ENCODE measurements around the gene TBC1D23.

TBC1D23 gene

DNA sequence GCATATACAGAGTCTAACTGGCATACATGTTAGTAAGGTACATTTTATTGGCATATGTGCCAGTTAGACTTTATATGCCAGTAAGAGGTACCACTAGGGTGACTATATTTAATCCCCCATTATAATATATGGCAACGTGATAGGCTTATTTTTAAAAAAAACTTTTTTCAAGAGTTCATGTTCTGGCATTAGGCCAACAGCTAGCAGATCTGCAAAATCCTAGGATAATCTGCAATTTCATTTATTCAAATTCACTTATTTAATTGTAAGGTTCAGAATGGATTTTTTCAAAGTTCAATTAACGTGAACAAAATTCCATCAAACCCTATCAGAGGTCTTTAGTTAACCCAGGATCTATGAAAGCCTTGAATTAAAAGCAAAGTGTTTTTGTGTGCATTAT lies 105.6 kb downstream of the TBC1D23 start:
- peaks cover 5% of the 10 kb centered on the region; the same call in 1 of the 2 replicates for H3K9me3 ChIP-seq (ENCODE audit: insufficient read depth, low read depth, low read length)
- H3F3A ChIP-seq (ENCODE audit: low read depth) = no peaks in the 10 kb centered on the region
- no peaks in the 10 kb centered on the region for H3K79me2 ChIP-seq (ENCODE audit: insufficient read depth, low read length)
- TF ChIP-seq, protein P1, sequence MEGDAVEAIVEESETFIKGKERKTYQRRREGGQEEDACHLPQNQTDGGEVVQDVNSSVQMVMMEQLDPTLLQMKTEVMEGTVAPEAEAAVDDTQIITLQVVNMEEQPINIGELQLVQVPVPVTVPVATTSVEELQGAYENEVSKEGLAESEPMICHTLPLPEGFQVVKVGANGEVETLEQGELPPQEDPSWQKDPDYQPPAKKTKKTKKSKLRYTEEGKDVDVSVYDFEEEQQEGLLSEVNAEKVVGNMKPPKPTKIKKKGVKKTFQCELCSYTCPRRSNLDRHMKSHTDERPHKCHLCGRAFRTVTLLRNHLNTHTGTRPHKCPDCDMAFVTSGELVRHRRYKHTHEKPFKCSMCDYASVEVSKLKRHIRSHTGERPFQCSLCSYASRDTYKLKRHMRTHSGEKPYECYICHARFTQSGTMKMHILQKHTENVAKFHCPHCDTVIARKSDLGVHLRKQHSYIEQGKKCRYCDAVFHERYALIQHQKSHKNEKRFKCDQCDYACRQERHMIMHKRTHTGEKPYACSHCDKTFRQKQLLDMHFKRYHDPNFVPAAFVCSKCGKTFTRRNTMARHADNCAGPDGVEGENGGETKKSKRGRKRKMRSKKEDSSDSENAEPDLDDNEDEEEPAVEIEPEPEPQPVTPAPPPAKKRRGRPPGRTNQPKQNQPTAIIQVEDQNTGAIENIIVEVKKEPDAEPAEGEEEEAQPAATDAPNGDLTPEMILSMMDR (conservative IDR thresholded peaks at IDR 0.05; ENCODE audit: low read length) = no peak
- no peak for TF ChIP-seq EZH2phosphoT487 (IDR thresholded peaks at IDR 0.05; ENCODE audit: borderline replicate concordance)
- no peak overlapping the region for H3K9ac ChIP-seq (ENCODE audit: low read depth, low read length, poor library complexity, severe bottlenecking)
- no peaks in the 10 kb centered on the region for H3K9me2 ChIP-seq (replicated peaks; ENCODE audit: low read depth, low read length)
- H3K4me1 ChIP-seq (ENCODE audit: insufficient read depth, low read length, poor library complexity, severe bottlenecking) = no peaks in the 10 kb centered on the region
- H3K4me3 ChIP-seq (ENCODE audit: low read length, poor library complexity, severe bottlenecking) = no peak overlapping the region
- peaks cover 81% of the 10 kb centered on the region for H3K36me3 ChIP-seq (ENCODE audit: insufficient read depth, low read length)
- no peaks in the 10 kb centered on the region for H3K27me3 ChIP-seq (ENCODE audit: insufficient read depth, low read length, poor library complexity, severe bottlenecking)
- H4K20me1 ChIP-seq (ENCODE audit: insufficient read depth, low read length, poor library complexity, severe bottlenecking) = no peaks in the 10 kb centered on the region
- H3K4me2 ChIP-seq (ENCODE audit: low read depth, low read length, poor library complexity, severe bottlenecking) = no peak overlapping the region
- H2AFZ ChIP-seq (ENCODE audit: low read length) = no peak overlapping the region

DNA sequence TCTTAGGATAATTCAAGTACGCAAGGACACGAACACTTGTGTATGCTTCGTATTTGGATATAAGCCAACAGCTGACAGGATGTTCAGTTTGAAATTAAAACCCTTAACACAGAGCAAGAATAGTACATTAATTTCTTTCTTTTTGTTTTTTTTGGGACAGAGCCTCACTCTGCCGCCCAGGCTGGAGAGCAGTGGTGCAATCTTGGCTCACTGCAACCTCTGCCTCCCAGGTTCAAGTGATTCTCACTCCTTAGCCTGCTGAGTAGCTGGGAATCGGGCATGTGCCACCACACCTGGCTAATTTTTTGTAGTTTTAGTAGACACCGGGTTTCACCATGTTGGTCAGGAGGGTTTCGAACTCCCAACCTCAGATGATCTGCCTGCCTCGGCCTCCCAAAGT lies 107.6 kb downstream of the TBC1D23 start:
- no peaks in the 10 kb centered on the region for H4K20me1 ChIP-seq (ENCODE audit: insufficient read depth, low read length, poor library complexity, severe bottlenecking)
- H3K9me2 ChIP-seq (replicated peaks; ENCODE audit: low read depth, low read length) = no peaks in the 10 kb centered on the region
- H3K9ac ChIP-seq (ENCODE audit: low read depth, low read length, poor library complexity, severe bottlenecking) = no peak overlapping the region
- H3K4me2 ChIP-seq (ENCODE audit: low read depth, low read length, poor library complexity, severe bottlenecking) = no peak overlapping the region
- no peaks in the 10 kb centered on the region for H3K79me2 ChIP-seq (ENCODE audit: insufficient read depth, low read length)
- H3K9me3 ChIP-seq (ENCODE audit: insufficient read depth, low read depth, low read length) = no peaks in the 10 kb centered on the region
- no peak for TF ChIP-seq EZH2phosphoT487 (IDR thresholded peaks at IDR 0.05; ENCODE audit: borderline replicate concordance)
- TF ChIP-seq, protein P1 (conservative IDR thresholded peaks at IDR 0.05; ENCODE audit: low read length) = no peak
- no peaks in the 10 kb centered on the region for H3K4me1 ChIP-seq (ENCODE audit: insufficient read depth, low read length, poor library complexity, severe bottlenecking)
- no peaks in the 10 kb centered on the region for H3F3A ChIP-seq (ENCODE audit: low read depth)
- H3K4me3 ChIP-seq (ENCODE audit: low read length, poor library complexity, severe bottlenecking) = no peak overlapping the region
- H3K36me3 ChIP-seq (ENCODE audit: insufficient read depth, low read length) = peaks cover 86% of the 10 kb centered on the region
- H3K27me3 ChIP-seq (ENCODE audit: insufficient read depth, low read length, poor library complexity, severe bottlenecking) = no peaks in the 10 kb centered on the region
- H2AFZ ChIP-seq (ENCODE audit: low read length) = no peak overlapping the region

- H3K79me2 ChIP-seq (ENCODE audit: insufficient read depth, low read length) = no peaks in the 10 kb centered on the region
- no peaks in the 10 kb centered on the region for H3F3A ChIP-seq (ENCODE audit: low read depth)
- H3K9me3 ChIP-seq (ENCODE audit: insufficient read depth, low read depth, low read length) = no peaks in the 10 kb centered on the region
- peaks cover 84% of the 10 kb centered on the region for H3K36me3 ChIP-seq (ENCODE audit: insufficient read depth, low read length)
- H3K27me3 ChIP-seq (ENCODE audit: insufficient read depth, low read length, poor library complexity, severe bottlenecking) = no peaks in the 10 kb centered on the region
- H3K9me2 ChIP-seq (replicated peaks; ENCODE audit: low read depth, low read length) = no peaks in the 10 kb centered on the region
- H3K4me2 ChIP-seq (ENCODE audit: low read depth, low read length, poor library complexity, severe bottlenecking) = no peak overlapping the region
- no peak overlapping the region for H3K4me3 ChIP-seq (ENCODE audit: low read length, poor library complexity, severe bottlenecking)
- no peak overlapping the region for H2AFZ ChIP-seq (ENCODE audit: low read length)
- no peaks in the 10 kb centered on the region for H4K20me1 ChIP-seq (ENCODE audit: insufficient read depth, low read length, poor library complexity, severe bottlenecking)
- no peaks in the 10 kb centered on the region for H3K4me1 ChIP-seq (ENCODE audit: insufficient read depth, low read length, poor library complexity, severe bottlenecking)
- no peak overlapping the region for H3K9ac ChIP-seq (ENCODE audit: low read depth, low read length, poor library complexity, severe bottlenecking)
- TF ChIP-seq, protein P1 (conservative IDR thresholded peaks at IDR 0.05; ENCODE audit: low read length) = no peak
- TF ChIP-seq EZH2phosphoT487 (IDR thresholded peaks at IDR 0.05; ENCODE audit: borderline replicate concordance) = no peak
Observed at GRCh38 chr3:100370756-100371155, 110.0 kb downstream of the TBC1D23 start.
